NT2/D1 (cell line): ENCODE measurements around the gene ACAP3.

Experiments
- DNase-seq: peaks from one replicate; pipeline ENCODE4 v3.0.0-alpha.2; 2011; ENCODE audit warnings: low read depth, low spot score
- H3K27me3 ChIP-seq: 2 replicates; pipeline ENCODE4 v1.6.0; 2011; ENCODE audit warnings: mild to moderate bottlenecking; ENCODE audit not compliant: insufficient read length, insufficient read depth
- H3K36me3 ChIP-seq: 2 replicates; pipeline ENCODE4 v1.6.1; 2011; ENCODE audit warnings: mild to moderate bottlenecking, low read length, mixed read lengths; ENCODE audit not compliant: insufficient read depth, insufficient read length
- H3K4me1 ChIP-seq: 2 replicates; pipeline ENCODE4 v1.5.1; 2011; ENCODE audit not compliant: insufficient read depth, insufficient read length
- H3K4me3 ChIP-seq: 2 replicates; pipeline ENCODE4 v1.5.1; 2011; ENCODE audit warnings: low read depth; ENCODE audit not compliant: insufficient read length
- H3K9ac ChIP-seq: 2 replicates; pipeline ENCODE4 v1.6.0; 2011; ENCODE audit warnings: low read depth; ENCODE audit not compliant: insufficient read length
- H3K9me3 ChIP-seq: 2 replicates; pipeline ENCODE4 v1.5.1; 2011; ENCODE audit warnings: mild to moderate bottlenecking, low read length; ENCODE audit not compliant: insufficient read depth
- SUZ12 ChIP-seq: IDR thresholded peaks from 2 replicates; pipeline ENCODE4 v1.6.1; 2011; ENCODE audit not compliant: insufficient read length, insufficient read depth; ENCODE audit errors: extremely low read depth
- YY1 ChIP-seq: IDR thresholded peaks from 2 replicates; pipeline ENCODE4 v1.6.1; 2011; ENCODE audit not compliant: insufficient read length, insufficient read depth
- ZNF274 ChIP-seq: IDR thresholded peaks from 2 replicates; pipeline ENCODE4 v1.6.1; 2011; ENCODE audit warnings: mild to moderate bottlenecking, low read depth, low read length

The ACAP3 gene

DNA sequence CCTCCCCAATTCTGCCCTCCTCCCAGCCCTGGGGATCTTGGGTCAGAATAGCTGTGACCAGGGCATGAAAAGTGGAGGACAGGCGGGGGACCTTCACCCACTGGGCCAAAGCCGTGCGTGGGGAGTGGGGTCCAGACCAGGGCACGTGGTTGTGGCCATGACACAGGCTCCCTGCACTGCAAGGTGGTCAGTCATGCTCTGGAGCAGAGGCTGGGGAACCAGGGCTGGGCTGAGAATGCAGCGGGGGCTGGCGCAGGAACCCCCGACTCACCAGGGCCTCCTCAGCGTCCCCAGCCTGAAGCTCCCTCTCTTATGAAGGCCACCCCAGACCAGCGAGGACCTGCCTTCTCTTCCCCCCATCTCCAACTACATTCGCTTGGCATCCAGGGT, 38.8 kb upstream of the ACAP3 start:
- H3K4me3 ChIP-seq = no peak overlapping the region
- H3K9me3 ChIP-seq = no peaks in the 10 kb centered on the region
- no peak for TF ChIP-seq SUZ12
- TF ChIP-seq YY1 = no peak
- TF ChIP-seq ZNF274 = no peak
- peak overlapping the region; percentile 23 for H3K9ac ChIP-seq
- peaks cover 8% of the 10 kb centered on the region for H3K4me1 ChIP-seq
- no peaks in the 10 kb centered on the region for H3K27me3 ChIP-seq
- H3K36me3 ChIP-seq = peaks cover 8% of the 10 kb centered on the region
- no peak for DNase-seq

DNA sequence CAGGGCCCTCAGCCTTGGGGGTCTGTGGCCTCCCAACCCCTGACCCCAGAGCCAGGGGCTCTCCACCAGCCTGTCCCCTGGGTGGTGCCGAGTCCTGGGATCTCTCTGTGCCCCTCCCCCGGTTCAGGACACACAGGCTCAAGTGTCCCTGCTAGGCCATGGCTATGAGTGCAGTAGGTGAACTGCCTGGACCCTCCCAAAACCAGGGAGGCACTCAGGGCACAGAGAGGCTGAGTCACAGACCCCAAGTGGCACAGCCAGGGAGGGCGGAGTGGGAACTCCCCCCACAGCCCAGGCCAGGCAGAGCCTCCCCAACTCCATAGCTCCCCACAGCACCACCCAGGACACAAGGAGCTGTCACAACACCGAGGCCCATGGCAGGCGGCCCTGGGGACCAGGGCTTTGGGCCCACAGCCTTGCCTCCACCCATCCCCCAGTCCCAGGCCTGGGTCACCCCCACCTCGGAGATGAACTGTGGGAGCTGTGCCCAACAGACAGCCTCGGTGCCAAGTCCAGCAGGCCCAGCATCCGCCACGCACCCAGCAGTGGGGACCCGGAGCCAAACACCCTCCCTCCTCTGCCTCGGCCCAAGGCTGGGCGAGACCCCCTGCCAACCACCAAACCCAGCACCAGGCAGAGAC, 38.2 kb upstream of the ACAP3 start:
- TF ChIP-seq ZNF274 (no peak), SUZ12 (no peak), YY1 (no peak)
- H3K9ac ChIP-seq = peak overlapping the region; percentile 42
- no peak overlapping the region for H3K4me3 ChIP-seq
- peaks cover 8% of the 10 kb centered on the region for H3K4me1 ChIP-seq
- no peaks in the 10 kb centered on the region for H3K27me3 ChIP-seq
- DNase-seq = no peak
- H3K36me3 ChIP-seq = peaks cover 13% of the 10 kb centered on the region
- H3K9me3 ChIP-seq = no peaks in the 10 kb centered on the region

DNA sequence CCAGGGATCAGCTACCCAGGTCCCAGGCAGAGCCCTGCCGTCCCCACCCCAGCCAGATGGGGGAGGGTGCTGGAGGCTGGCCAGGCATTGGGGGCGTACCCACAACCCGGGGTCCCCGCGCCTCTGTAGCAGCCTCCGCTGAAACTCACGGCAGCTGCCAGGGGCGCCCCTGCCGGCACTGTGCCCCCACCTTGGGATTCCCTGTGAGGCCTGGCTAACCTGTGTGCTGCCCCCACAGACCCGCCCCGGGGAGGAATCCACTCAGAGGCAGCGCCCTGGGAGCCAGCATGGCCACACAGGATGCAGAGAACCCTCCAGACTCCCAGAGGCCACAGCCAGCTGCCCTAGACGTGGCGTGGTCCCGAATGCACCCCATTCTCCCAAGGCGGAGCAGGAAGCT, 37.7 kb upstream of the ACAP3 start:
- Histone ChIP-seq H3K4me3 (no peak overlapping the region), H3K9me3 (no peaks in the 10 kb centered on the region), H3K4me1 (peaks cover 8% of the 10 kb centered on the region), H3K36me3 (peaks cover 19% of the 10 kb centered on the region), H3K27me3 (no peaks in the 10 kb centered on the region), H3K9ac (peak overlapping the region; percentile 42)
- DNase-seq = no peak
- TF ChIP-seq SUZ12 (no peak), YY1 (no peak), ZNF274 (no peak)

DNA sequence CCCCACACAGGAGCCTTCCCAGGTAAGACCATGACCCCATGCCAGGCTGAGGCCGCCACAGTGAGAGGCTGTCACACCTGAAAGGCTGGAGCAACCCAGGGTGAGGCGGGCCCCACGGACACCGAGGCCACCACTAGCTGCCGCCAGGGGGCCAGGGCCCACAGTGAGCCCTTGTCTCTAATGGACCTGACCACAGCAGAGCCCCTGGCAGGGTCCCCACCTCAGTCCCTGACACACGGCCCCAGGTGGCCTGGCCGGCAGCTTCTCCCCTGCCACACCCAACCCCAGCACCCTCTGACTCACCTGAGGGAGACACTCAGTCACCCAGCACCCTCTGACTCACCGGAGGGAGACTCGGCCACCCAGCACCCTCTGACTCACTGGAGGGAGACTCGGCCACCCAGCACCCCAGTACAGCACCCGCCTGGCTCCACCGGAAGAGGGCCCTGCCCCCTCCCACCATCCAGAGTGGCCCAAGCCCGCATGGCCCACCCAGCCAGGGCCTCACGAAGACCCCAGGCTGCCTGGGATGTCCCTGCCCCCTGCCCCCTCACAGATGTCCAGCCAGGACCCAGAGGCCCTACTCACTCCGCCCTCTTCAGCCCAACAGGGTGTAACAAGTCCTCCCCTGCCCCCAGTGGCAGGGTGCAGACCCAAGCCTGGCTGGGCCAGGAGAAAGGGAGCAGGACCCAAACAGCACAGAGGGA, 37.1 kb upstream of the ACAP3 start:
- peaks cover 24% of the 10 kb centered on the region for H3K36me3 ChIP-seq
- no peak for TF ChIP-seq SUZ12
- no peak for TF ChIP-seq ZNF274
- no peak for TF ChIP-seq YY1
- H3K9me3 ChIP-seq = no peaks in the 10 kb centered on the region
- H3K4me3 ChIP-seq = no peak overlapping the region
- peaks cover 8% of the 10 kb centered on the region for H3K4me1 ChIP-seq
- H3K27me3 ChIP-seq = no peaks in the 10 kb centered on the region
- peak overlapping the region; percentile 32 for H3K9ac ChIP-seq
- DNase-seq = no peak

DNA sequence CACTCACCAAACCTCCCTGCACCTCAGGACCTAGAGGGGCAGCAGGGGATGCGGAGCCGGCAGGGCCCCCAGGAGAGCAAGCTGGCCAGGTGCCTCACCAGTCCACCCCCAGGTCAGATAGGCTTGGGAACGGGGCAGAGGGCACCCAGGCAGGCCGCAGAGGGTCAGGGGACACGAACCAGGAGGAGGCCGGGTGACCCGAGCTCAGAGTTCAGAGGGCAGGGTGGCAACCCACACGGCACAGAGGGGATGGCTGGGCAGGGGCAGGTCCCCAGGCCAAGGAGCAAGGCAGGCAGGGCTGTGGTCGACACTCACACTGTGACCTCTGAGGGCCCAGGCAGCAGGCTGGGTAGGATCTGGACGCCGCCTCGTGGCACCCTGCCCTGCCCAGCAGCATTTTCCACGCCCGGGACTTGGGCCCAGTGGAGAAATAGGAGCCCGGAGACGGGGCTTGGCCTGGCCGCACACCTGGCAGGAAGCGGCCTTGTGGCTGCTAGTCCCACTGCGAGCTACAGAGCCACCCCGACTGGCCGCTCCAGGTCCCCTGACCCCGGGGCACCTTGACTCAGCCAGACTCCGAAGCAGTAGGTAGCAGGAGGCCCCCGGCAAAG, 36.2 kb upstream of the ACAP3 start:
- Histone ChIP-seq H3K9ac (no peak overlapping the region), H3K4me1 (peaks cover 8% of the 10 kb centered on the region), H3K4me3 (no peak overlapping the region), H3K27me3 (no peaks in the 10 kb centered on the region), H3K36me3 (peaks cover 27% of the 10 kb centered on the region), H3K9me3 (no peaks in the 10 kb centered on the region)
- DNase-seq = no peak
- TF ChIP-seq ZNF274 = no peak
- TF ChIP-seq YY1 = no peak
- no peak for TF ChIP-seq SUZ12

DNA sequence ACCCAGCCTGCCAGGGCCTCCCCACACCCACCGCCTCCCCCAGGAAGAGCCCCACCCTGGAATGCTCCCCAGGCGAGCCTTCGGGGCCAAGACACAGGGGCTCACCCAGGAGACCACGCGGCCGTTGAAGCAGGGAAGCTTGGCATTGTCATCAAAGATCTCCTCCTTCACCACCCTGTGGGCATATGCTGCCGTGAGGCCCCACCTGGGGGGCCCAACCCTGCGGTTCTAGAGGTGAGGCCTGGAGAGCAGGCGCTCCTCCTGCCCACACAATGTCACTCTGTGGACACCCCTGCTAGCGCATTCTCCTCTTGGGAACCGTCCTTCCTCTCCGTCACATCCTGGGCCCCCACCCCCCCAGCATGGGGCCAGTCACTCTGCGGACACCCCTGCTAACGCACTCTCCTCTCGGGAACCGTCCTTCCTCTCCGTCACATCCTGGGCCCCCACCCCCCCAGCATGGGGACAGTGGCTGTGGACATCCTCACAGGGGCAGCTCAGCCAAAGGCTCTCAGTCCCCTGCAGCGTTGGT, 34.9 kb upstream of the ACAP3 start:
- H3K4me3 ChIP-seq = no peak overlapping the region
- peaks cover 8% of the 10 kb centered on the region for H3K4me1 ChIP-seq
- no peak for DNase-seq
- TF ChIP-seq YY1 (no peak), SUZ12 (no peak), ZNF274 (no peak)
- H3K36me3 ChIP-seq = peaks cover 34% of the 10 kb centered on the region
- H3K9ac ChIP-seq = no peak overlapping the region
- H3K27me3 ChIP-seq = no peaks in the 10 kb centered on the region
- no peaks in the 10 kb centered on the region for H3K9me3 ChIP-seq

DNA sequence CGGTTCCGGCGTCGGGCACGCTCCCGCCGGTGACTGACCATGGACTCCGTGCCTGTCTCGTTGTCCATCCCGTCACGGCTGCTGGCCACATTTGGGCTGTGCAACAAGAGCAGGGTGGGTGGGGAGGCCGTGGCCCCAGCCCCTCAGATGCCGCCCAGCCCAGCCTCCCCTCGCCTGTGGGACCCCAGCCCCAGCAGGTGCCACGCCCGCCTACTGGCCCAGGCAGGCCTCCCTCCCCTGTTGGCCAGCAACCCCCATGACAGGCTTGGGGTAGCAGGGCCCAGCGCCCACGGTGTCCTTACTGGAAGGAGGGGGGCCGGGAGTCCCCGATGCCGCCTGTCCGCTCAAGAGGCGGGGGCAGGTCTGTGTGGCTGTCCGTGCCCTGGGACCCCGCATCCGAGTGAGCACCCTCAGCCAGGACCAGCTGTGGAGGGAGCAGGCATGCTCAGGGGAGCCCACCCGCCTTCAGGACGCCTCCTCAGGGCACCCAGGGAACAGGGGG, 34.4 kb upstream of the ACAP3 start:
- no peak overlapping the region for H3K9ac ChIP-seq
- peaks cover 8% of the 10 kb centered on the region for H3K4me1 ChIP-seq
- TF ChIP-seq SUZ12 = no peak
- no peak for TF ChIP-seq ZNF274

More for the DNA sequence above, 34.4 kb upstream of the ACAP3 start:
- H3K27me3 ChIP-seq = no peaks in the 10 kb centered on the region
- H3K36me3 ChIP-seq = peaks cover 39% of the 10 kb centered on the region
- no peak overlapping the region for H3K4me3 ChIP-seq
- H3K9me3 ChIP-seq = no peaks in the 10 kb centered on the region
- DNase-seq = no peak
